Activated T-helper 1 cell treated with anti-CD3 and anti-CD28 coated beads, Interleukin-12 subunit alpha, Interleukin-12 subunit beta, Interleukin-2, Interleukin-4 antibody, amounts not matched to agents 30 ng/mL and 10 ng/mL and 1 ng/mL, durations not matched to agents 14 hours and 24 hours and 36 hours (primary cell): ENCODE results near the gene NCOA5. TPM values are rescaled to one million over a fixed set of nuclear protein-coding genes. Genes with fewer than 3 reads are reported as not detected.

Experiments
- DNase-seq: peaks from one replicate; pipeline ENCODE4 v3.0.0; 2021; ENCODE audit warnings: low spot score
- H3K27ac Mint-ChIP-seq: one replicate; pipeline ENCODE4 v1.8.0; 2021; ENCODE audit warnings: mild to moderate bottlenecking, mixed read lengths
- H3K27me3 Mint-ChIP-seq: one replicate; pipeline ENCODE4 v1.8.0; 2022; ENCODE audit warnings: mild to moderate bottlenecking, moderate library complexity, mixed read lengths; ENCODE audit not compliant: insufficient read depth
- H3K36me3 Mint-ChIP-seq: one replicate; pipeline ENCODE4 v1.8.0; 2021; ENCODE audit warnings: low read depth, mixed read lengths
- H3K4me1 Mint-ChIP-seq: one replicate; pipeline ENCODE4 v1.8.0; 2021; ENCODE audit warnings: low read depth, mixed read lengths
- H3K4me3 Mint-ChIP-seq: one replicate; pipeline ENCODE4 v1.8.0; 2021; ENCODE audit warnings: mild to moderate bottlenecking, moderate library complexity, mixed read lengths
- H3K9me3 Mint-ChIP-seq: one replicate; pipeline ENCODE4 v1.8.0; 2021; ENCODE audit warnings: mixed read lengths
- intact Hi-C: fragments of 100-400 bp; cut with micrococcal nuclease; formaldehyde crosslinking; loops from one replicate; pipeline ENCODE4 v1.15.1; 2024
- total RNA-seq: library from RNA; stranded (reverse); gene quantifications from 2 replicates; pipeline ENCODE4 v1.2.3, GENCODE V29; 2022

Gene NCOA5
- total RNA-seq, 1 donor from 2014 or later, result 30.4 TPM

GRCh38 chr20:46062151-46062550, 27.6 kb downstream of the NCOA5 start:
- Mint-ChIP-seq H3K27me3 (peaks cover 13% of the 10 kb centered on the region), H3K27ac (no peak overlapping the region), H3K4me1 (peaks cover 59% of the 10 kb centered on the region), H3K9me3 (no peaks in the 10 kb centered on the region), H3K36me3 (peaks cover 65% of the 10 kb centered on the region), H3K4me3 (no peak overlapping the region)
- intact Hi-C loops, result loop anchor here (2.0 kb wide), 1 partner anchor 39 kb away; no protein-coding TSS in a partner anchor
- DNase-seq, result no peak

- DNase-seq, result no peak
- Mint-ChIP-seq H3K27ac (peak overlapping the region; percentile 40), H3K36me3 (peaks cover 58% of the 10 kb centered on the region), H3K9me3 (no peaks in the 10 kb centered on the region), H3K4me1 (peaks cover 59% of the 10 kb centered on the region), H3K4me3 (no peak overlapping the region), H3K27me3 (peaks cover 21% of the 10 kb centered on the region)
- intact Hi-C loops, result no loop called here
Measured at GRCh38 chr20:46060975-46061374, 28.8 kb downstream of the NCOA5 start.

GRCh38 chr20:46060301-46060881, 29.4 kb downstream of the NCOA5 start:
- Mint-ChIP-seq H3K4me1 (peaks cover 62% of the 10 kb centered on the region), H3K27ac (no peak overlapping the region), H3K27me3 (peaks cover 27% of the 10 kb centered on the region), H3K36me3 (peaks cover 52% of the 10 kb centered on the region), H3K9me3 (no peaks in the 10 kb centered on the region), H3K4me3 (no peak overlapping the region)
- no peak for DNase-seq
- intact Hi-C loops, result no loop called here

- H3K9me3 Mint-ChIP-seq, result no peaks in the 10 kb centered on the region
Measured at GRCh38 chr20:46058599-46059281, 31.0 kb downstream of the NCOA5 start.

GRCh38 chr20:46057856-46058598, 31.7 kb downstream of the NCOA5 start:
- peaks cover 43% of the 10 kb centered on the region for H3K4me1 Mint-ChIP-seq
- no peak overlapping the region for H3K27ac Mint-ChIP-seq
- H3K4me3 Mint-ChIP-seq, result no peak overlapping the region
- peaks cover 30% of the 10 kb centered on the region for H3K36me3 Mint-ChIP-seq
- no peaks in the 10 kb centered on the region for H3K9me3 Mint-ChIP-seq
- H3K27me3 Mint-ChIP-seq, result peaks cover 36% of the 10 kb centered on the region
- no peak for DNase-seq
- intact Hi-C loops, result no loop called here

More at GRCh38 chr20:46058599-46059281, 31.0 kb downstream of the NCOA5 start:
- Mint-ChIP-seq H3K27me3 (peaks cover 34% of the 10 kb centered on the region), H3K4me3 (no peak overlapping the region), H3K36me3 (peaks cover 35% of the 10 kb centered on the region), H3K4me1 (peaks cover 50% of the 10 kb centered on the region), H3K27ac (no peak overlapping the region)
- no peak for DNase-seq
- intact Hi-C loops, result no loop called here

- Mint-ChIP-seq H3K27ac (no peak overlapping the region), H3K36me3 (peaks cover 22% of the 10 kb centered on the region), H3K27me3 (peaks cover 36% of the 10 kb centered on the region), H3K4me1 (peaks cover 37% of the 10 kb centered on the region), H3K9me3 (no peaks in the 10 kb centered on the region), H3K4me3 (no peak overlapping the region)
- no peak for DNase-seq
- intact Hi-C loops, result no loop called here
Measured at GRCh38 chr20:46056970-46057855, 32.5 kb downstream of the NCOA5 start.

GRCh38 chr20:46056027-46056833, 33.5 kb downstream of the NCOA5 start:
- Mint-ChIP-seq H3K27me3 (peaks cover 36% of the 10 kb centered on the region), H3K9me3 (no peaks in the 10 kb centered on the region), H3K27ac (no peak overlapping the region), H3K36me3 (peaks cover 13% of the 10 kb centered on the region), H3K4me1 (peaks cover 33% of the 10 kb centered on the region), H3K4me3 (no peak overlapping the region)
- DNase-seq, result no peak
- intact Hi-C loops, result no loop called here

GRCh38 chr20:46055269-46055668, 34.5 kb downstream of the NCOA5 start:
- Mint-ChIP-seq H3K4me1 (peaks cover 23% of the 10 kb centered on the region), H3K36me3 (peaks cover 7% of the 10 kb centered on the region), H3K27me3 (peaks cover 38% of the 10 kb centered on the region), H3K9me3 (no peaks in the 10 kb centered on the region), H3K4me3 (no peak overlapping the region), H3K27ac (no peak overlapping the region)
- intact Hi-C loops, result no loop called here
- no peak for DNase-seq

GRCh38 chr20:46054606-46055005, 35.2 kb downstream of the NCOA5 start:
- no peaks in the 10 kb centered on the region for H3K9me3 Mint-ChIP-seq
- DNase-seq, result no peak
- H3K27me3 Mint-ChIP-seq, result peaks cover 39% of the 10 kb centered on the region
- peaks cover under 1% of the 10 kb centered on the region for H3K36me3 Mint-ChIP-seq
- peaks cover 17% of the 10 kb centered on the region for H3K4me1 Mint-ChIP-seq
- intact Hi-C loops, result no loop called here
- no peak overlapping the region for H3K27ac Mint-ChIP-seq
- no peak overlapping the region for H3K4me3 Mint-ChIP-seq

- Mint-ChIP-seq H3K27ac (no peak overlapping the region), H3K4me3 (no peak overlapping the region), H3K4me1 (peaks cover 8% of the 10 kb centered on the region), H3K36me3 (no peaks in the 10 kb centered on the region), H3K9me3 (no peaks in the 10 kb centered on the region), H3K27me3 (peaks cover 36% of the 10 kb centered on the region)
- intact Hi-C loops, result no loop called here
- no peak for DNase-seq
Measured at GRCh38 chr20:46053416-46053815, 36.3 kb downstream of the NCOA5 start.

GRCh38 chr20:46051556-46052308, 38.0 kb downstream of the NCOA5 start:
- Mint-ChIP-seq H3K9me3 (no peaks in the 10 kb centered on the region), H3K4me3 (no peak overlapping the region), H3K36me3 (no peaks in the 10 kb centered on the region), H3K27ac (no peak overlapping the region), H3K4me1 (peaks cover 8% of the 10 kb centered on the region), H3K27me3 (peaks cover 26% of the 10 kb centered on the region)
- intact Hi-C loops, result no loop called here
- DNase-seq, result no peak
